ENCODE measurements around the gene MTHFR.

The MTHFR gene

DNA sequence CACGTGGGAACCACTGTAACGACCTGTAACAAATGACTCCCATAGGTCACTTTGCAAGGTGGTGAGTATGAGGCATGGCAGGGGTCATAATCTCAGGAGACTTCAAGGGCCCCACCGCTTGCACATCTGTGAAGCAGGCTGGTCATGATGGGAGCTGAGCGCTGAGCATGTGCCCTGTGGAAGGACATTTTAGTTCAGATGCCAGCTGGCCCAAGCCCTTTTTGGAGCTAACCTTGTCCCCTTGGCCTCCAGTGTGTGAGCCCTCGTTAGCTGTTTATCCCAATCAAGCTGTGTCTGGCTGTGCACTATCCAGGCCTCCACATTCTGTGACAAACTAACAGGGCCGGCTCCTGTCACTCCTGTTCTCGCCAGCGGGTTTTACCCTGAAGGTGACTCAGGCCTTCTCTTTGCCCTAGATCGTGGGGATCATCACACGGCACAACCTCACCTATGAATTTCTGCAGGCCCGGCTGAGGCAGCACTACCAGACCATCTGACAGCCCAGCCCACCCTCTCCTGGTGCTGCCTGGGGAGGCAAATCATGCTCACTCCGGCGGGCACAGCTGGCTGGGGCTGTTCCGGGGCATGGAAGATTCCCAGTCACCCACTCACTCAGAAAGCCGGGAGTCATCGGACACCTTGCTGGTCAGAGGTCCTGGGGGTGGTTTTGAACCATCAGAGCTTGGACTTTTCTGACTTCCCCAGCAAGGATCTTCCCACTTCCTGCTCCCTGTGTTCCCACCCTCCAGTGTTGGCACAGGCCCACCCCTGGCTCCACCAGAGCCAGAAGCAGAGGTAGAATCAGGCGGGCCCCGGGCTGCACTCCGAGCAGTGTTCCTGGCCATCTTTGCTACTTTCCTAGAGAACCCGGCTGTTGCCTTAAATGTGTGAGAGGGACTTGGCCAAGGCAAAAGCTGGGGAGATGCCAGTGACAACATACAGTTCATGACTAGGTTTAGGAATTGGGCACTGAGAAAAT is 34.3 kb upstream of the MTHFR start:
- DNase-seq (ENCODE audit: low read depth in 1 of 2, low spot score in 1 of 2), result no peak
- TF ChIP-seq POLR2AphosphoS5 (IDR thresholded peaks at IDR 0.05; ENCODE audit: low read depth) (no peak), SPI1 (IDR thresholded peaks at IDR 0.05; ENCODE audit: borderline replicate concordance, low read depth) (no peak), GABPA (IDR thresholded peaks at IDR 0.05; ENCODE audit: low read depth) (no peak)
- TF ChIP-seq, protein P1, sequence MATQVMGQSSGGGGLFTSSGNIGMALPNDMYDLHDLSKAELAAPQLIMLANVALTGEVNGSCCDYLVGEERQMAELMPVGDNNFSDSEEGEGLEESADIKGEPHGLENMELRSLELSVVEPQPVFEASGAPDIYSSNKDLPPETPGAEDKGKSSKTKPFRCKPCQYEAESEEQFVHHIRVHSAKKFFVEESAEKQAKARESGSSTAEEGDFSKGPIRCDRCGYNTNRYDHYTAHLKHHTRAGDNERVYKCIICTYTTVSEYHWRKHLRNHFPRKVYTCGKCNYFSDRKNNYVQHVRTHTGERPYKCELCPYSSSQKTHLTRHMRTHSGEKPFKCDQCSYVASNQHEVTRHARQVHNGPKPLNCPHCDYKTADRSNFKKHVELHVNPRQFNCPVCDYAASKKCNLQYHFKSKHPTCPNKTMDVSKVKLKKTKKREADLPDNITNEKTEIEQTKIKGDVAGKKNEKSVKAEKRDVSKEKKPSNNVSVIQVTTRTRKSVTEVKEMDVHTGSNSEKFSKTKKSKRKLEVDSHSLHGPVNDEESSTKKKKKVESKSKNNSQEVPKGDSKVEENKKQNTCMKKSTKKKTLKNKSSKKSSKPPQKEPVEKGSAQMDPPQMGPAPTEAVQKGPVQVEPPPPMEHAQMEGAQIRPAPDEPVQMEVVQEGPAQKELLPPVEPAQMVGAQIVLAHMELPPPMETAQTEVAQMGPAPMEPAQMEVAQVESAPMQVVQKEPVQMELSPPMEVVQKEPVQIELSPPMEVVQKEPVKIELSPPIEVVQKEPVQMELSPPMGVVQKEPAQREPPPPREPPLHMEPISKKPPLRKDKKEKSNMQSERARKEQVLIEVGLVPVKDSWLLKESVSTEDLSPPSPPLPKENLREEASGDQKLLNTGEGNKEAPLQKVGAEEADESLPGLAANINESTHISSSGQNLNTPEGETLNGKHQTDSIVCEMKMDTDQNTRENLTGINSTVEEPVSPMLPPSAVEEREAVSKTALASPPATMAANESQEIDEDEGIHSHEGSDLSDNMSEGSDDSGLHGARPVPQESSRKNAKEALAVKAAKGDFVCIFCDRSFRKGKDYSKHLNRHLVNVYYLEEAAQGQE (IDR thresholded peaks at IDR 0.05; ENCODE audit: insufficient replicate concordance, low read depth), result no peak
- TF ChIP-seq, protein P2, sequence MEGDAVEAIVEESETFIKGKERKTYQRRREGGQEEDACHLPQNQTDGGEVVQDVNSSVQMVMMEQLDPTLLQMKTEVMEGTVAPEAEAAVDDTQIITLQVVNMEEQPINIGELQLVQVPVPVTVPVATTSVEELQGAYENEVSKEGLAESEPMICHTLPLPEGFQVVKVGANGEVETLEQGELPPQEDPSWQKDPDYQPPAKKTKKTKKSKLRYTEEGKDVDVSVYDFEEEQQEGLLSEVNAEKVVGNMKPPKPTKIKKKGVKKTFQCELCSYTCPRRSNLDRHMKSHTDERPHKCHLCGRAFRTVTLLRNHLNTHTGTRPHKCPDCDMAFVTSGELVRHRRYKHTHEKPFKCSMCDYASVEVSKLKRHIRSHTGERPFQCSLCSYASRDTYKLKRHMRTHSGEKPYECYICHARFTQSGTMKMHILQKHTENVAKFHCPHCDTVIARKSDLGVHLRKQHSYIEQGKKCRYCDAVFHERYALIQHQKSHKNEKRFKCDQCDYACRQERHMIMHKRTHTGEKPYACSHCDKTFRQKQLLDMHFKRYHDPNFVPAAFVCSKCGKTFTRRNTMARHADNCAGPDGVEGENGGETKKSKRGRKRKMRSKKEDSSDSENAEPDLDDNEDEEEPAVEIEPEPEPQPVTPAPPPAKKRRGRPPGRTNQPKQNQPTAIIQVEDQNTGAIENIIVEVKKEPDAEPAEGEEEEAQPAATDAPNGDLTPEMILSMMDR (IDR thresholded peaks at IDR 0.05; ENCODE audit: insufficient read depth, low read length), result no peak
- H3K4me3 ChIP-seq (replicated peaks; ENCODE audit: insufficient read depth, low read length), result no peak overlapping the region
- H3K27ac ChIP-seq (replicated peaks), result no peak overlapping the region
- H3K27me3 ChIP-seq (ENCODE audit: insufficient read depth, poor library complexity, severe bottlenecking), result no peaks in the 10 kb centered on the region

DNA sequence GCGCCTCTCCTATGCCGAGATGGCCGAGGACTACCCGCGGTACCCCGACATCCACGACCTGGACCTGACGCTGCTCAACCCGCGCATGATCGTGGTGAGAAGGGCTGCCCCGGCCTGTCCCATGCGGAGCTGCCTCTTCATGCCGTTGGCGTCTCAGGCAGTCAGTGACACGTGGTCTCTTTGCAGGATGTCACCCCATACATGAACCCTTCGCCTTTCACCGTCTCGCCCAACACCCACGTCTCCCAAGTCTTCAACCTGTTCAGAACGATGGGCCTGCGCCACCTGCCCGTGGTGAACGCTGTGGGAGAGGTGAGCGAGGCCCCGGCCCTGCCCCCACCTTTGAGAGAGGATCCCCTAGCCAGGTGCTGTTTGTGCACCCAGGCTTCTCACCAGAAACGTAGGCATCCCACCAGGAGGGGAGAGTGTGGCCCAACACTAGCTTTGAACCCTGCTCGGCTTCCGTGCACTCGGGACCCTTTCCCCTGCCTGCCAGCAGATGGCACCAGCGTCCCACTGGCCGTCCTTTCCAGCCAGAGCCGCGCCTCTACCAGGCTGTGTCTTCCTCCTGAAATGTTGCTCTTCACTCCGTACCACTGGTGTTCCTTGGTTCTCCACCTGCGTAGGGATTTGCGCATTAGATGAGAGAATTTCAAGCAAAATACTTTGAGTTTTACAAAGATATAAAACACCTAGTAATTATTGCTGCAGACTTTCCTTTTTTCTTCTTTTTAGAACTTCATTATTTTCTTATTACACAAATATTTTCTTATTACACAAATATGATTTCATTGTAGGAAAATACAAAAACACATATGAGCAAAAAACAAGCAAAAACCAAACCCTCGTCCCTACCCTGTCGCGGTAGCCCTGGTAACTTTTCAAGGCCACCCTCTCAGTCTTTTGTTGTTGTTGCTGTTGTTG is 32.8 kb upstream of the MTHFR start:
- Histone ChIP-seq H3K27me3 (ENCODE audit: insufficient read depth, poor library complexity, severe bottlenecking) (no peaks in the 10 kb centered on the region), H3K4me3 (replicated peaks; ENCODE audit: insufficient read depth, low read length) (no peak overlapping the region), H3K27ac (replicated peaks) (no peak overlapping the region)
- peak; percentile 47 to 74 for DNase-seq (ENCODE audit: low read depth in 1 of 2, low spot score in 1 of 2)
- no peak for TF ChIP-seq GABPA (IDR thresholded peaks at IDR 0.05; ENCODE audit: low read depth)
- TF ChIP-seq, protein P2 (IDR thresholded peaks at IDR 0.05; ENCODE audit: insufficient read depth, low read length), result peak; percentile 99

DNA sequence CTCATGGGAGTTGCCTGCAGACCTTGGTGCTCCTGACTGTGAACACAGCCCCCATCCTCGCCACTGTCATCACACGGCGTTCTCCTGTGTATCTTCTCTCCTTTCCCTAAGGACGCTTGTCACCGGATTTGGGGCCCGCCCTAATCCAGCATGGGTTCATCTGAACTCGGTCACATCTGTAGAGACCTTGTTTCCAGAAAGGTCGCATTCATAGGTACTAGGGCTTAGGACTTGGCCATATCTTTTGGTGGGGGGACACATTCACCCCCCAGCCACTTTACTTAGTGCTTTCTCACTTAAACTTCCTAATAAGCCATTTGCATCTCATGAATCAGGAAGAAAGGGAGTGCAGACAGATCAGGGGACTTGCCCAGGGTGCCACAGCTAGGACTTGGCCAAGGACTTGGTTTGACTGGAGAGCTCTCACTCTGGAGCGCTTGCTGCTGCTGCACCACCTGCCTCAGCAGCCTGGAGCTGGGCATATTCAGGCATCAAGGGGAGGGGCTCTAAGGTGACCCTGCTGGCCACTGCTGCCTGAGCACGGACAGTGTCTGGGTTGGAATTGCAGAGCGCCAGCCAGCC is 32.1 kb upstream of the MTHFR start:
- peak; percentile 9; the same call in 1 of the 2 replicates for TF ChIP-seq POLR2AphosphoS5 (IDR thresholded peaks at IDR 0.05; ENCODE audit: low read depth)
- TF ChIP-seq GABPA (IDR thresholded peaks at IDR 0.05; ENCODE audit: low read depth), result no peak
- H3K4me3 ChIP-seq (replicated peaks; ENCODE audit: insufficient read depth, low read length), result no peak overlapping the region
- no peak for DNase-seq (ENCODE audit: low read depth in 1 of 2, low spot score in 1 of 2)
- no peaks in the 10 kb centered on the region for H3K27me3 ChIP-seq (ENCODE audit: insufficient read depth, poor library complexity, severe bottlenecking)
- H3K27ac ChIP-seq (replicated peaks), result no peak overlapping the region

DNA sequence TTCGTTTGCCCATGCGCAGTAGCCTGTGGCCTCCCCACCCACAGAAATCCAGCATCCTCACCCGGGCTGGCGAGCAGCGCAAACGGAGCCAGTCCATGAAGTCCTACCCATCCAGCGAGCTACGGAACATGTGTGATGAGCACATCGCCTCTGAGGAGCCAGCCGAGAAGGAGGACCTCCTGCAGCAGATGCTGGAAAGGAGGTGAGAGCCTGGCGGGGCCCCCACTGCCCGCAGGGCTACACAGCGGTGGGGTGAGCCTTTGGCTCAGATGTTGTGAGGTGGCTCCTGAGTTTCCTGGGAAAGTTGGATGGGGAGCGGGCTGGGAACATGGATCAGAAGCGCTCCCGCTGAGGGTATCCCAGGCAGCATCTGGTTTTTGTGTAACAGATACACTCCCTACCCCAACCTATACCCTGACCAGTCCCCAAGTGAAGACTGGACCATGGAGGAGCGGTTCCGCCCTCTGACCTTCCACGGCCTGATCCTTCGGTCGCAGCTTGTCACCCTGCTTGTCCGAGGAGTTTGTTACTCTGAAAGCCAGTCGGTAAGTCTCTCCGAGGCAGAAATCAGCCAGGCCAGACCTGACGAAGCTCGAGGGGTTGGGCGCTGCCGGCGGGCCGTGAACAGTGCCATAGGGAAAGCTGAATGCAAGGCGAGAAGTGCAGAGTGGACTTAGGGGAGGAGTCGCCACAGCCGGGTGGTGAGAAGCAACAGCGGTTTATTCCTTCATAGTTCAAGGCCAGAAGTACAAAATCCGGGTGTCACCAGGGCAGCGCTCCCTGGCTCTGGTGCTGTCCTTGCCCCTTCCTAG is 31.4 kb upstream of the MTHFR start:
- Histone ChIP-seq H3K27me3 (ENCODE audit: insufficient read depth, poor library complexity, severe bottlenecking) (no peaks in the 10 kb centered on the region), H3K27ac (replicated peaks) (no peak overlapping the region), H3K4me3 (replicated peaks; ENCODE audit: insufficient read depth, low read length) (no peak overlapping the region)
- TF ChIP-seq, protein P1 (IDR thresholded peaks at IDR 0.05; ENCODE audit: insufficient replicate concordance, low read depth), result no peak
- TF ChIP-seq SPI1 (IDR thresholded peaks at IDR 0.05; ENCODE audit: borderline replicate concordance, low read depth) (no peak), POLR2AphosphoS5 (IDR thresholded peaks at IDR 0.05; ENCODE audit: low read depth) (no peak), GABPA (IDR thresholded peaks at IDR 0.05; ENCODE audit: low read depth) (no peak)
- TF ChIP-seq, protein P2 (IDR thresholded peaks at IDR 0.05; ENCODE audit: insufficient read depth, low read length), result no peak
- DNase-seq (ENCODE audit: low read depth in 1 of 2, low spot score in 1 of 2), result no peak

Measured in HL-60 (cell line).